Esophagus muscularis mucosa (tissue), 4 donors: ENCODE results near the gene ACD.

Experiments used
- EP300 ChIP-seq: sonication (generic); formaldehyde crosslinking; IDR thresholded peaks from one replicate; pipeline ENCODE4 v1.6.1; 2017; ENCODE audit warnings: antibody characterized with exemption
- POLR2A ChIP-seq: fragments of 450-650 bp; IDR thresholded peaks from one replicate; pipeline ENCODE4 v1.6.1; 2017; ENCODE audit warnings: antibody characterized with exemption, moderate library complexity, mild to moderate bottlenecking, low read depth
- POLR2AphosphoS5 ChIP-seq, 2 donors: sonication (generic); formaldehyde crosslinking; IDR thresholded peaks; one replicate each; pipeline ENCODE4 v1.6.1; 2017; ENCODE audit warnings: antibody characterized with exemption in 2 of 2
- TF ChIP-seq, protein P1 (sequence below), 3 experiments: fragments of 200-600 bp in 2 of 3; fragments of 450-650 bp in 1 of 3; sonication (generic) in 2 of 3; IDR thresholded peaks; one replicate each; pipeline ENCODE4 v1.5.1; 2017 to 2019; ENCODE audit warnings: antibody characterized with exemption in 3 of 3, mild to moderate bottlenecking in 2 of 3, moderate library complexity in 1 of 3

DNA sequence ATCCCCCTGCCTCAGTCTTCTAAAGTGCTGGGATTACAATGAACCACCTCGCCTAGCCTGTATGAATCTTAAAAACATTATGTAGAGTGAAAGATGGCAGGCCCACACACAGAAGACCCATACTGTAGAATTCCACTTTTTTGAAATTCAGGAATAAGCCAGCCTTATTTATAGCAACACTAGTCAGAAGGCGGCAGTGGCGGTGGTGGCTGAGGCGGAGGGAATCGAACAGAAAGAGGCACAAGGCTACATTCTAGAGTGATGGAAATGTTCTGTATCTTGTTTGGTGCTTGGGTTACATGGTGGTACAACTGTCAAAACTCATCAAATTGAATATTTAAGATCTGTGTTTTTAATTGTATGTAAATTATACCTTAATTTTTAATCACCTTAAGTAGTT, 47.7 kb upstream of the ACD start:
- TF ChIP-seq, protein P1, sequence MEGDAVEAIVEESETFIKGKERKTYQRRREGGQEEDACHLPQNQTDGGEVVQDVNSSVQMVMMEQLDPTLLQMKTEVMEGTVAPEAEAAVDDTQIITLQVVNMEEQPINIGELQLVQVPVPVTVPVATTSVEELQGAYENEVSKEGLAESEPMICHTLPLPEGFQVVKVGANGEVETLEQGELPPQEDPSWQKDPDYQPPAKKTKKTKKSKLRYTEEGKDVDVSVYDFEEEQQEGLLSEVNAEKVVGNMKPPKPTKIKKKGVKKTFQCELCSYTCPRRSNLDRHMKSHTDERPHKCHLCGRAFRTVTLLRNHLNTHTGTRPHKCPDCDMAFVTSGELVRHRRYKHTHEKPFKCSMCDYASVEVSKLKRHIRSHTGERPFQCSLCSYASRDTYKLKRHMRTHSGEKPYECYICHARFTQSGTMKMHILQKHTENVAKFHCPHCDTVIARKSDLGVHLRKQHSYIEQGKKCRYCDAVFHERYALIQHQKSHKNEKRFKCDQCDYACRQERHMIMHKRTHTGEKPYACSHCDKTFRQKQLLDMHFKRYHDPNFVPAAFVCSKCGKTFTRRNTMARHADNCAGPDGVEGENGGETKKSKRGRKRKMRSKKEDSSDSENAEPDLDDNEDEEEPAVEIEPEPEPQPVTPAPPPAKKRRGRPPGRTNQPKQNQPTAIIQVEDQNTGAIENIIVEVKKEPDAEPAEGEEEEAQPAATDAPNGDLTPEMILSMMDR (IDR thresholded peaks at IDR 0.05): no peak
- TF ChIP-seq POLR2AphosphoS5 (IDR thresholded peaks at IDR 0.05) (no peak), EP300 (no peak), POLR2A (no peak)
